NCI-H1092 treated with DMSO at 0.1 percent for 48 hours (cell line): Measurements from ENCODE around the gene TSHZ2.

Source experiments
- DNase-seq: peaks from one replicate; lab custom pipeline; 2025; lab: John Stamatoyannopoulos, UW

The TSHZ2 gene

GRCh38 chr20:53069132-53069531, 97.0 kb downstream of the TSHZ2 start:
- no peak for DNase-seq

DNA sequence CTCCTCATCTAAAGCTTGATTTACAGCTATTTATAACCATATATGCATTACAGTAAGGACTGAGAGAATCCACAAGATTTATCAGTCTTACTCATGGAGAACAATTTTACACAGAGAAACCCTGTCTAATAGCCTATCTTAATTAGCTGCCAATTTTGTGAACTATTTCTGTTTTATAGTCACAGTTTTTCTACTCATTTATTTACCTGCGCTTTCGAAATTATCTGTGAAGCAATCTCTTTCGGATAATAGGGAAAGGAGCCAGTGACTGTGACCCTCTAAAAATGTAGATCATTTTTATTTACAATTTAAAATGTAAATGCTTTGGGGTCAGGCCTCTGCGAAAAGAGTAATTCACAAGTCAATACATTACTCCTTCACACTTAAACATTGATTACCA, 98.1 kb downstream of the TSHZ2 start:
- no peak for DNase-seq

DNA sequence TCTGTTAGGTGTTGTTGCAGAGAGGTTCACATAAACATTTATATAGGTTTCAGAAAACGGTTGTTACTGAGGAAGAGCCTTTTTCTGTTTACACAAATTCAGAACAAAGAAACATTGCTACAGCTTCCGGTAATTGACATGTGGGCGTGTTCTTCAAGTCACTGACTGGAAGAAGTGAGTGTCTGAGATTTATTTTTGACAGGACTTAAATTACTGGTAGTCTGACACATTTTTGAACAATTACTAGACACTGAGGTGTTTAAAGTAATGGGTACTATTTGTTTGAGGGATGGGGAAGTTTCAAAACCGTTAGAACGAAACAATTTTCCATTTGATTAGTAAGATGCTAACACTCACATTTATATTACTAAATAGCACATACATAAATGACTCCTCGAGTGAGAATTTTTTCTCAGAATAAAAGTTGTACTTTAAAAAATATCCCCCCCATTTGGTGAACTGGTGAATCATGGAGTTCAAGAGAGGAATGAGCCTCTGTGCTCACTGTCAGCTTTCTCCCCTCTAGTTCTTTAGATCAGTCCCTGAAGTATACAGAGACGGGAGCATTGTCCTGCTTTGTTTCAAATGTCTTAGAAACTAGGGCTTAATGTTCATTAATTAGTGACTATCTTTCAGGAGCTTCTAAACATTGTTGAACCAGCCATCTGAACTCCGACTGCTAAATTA, 98.7 kb downstream of the TSHZ2 start:
- no peak for DNase-seq

DNA sequence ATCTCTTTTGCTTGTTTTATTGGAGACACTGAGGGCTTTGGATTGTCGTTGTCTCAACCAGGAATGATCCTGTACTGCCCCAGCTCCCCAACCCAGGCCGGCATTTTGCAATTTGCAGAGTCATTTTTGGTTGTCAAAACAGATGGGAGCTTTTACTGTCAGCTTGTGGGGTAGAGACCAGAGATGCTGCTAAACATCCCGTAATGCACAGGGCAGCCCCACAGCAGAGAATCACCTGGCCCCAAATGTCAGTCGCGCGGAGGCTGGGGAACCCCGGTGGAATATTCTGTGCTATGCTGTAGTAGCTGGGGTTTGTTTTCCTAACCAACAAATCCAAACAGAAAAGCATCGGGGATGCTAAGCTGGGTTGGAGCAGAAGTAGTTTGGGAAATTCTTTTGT, 99.7 kb downstream of the TSHZ2 start:
- DNase-seq, result no peak

- no peak for DNase-seq
Observed at GRCh38 chr20:53072923-53073579, 100.9 kb downstream of the TSHZ2 start.

GRCh38 chr20:53073636-53074415, 101.7 kb downstream of the TSHZ2 start:
- no peak for DNase-seq

DNA sequence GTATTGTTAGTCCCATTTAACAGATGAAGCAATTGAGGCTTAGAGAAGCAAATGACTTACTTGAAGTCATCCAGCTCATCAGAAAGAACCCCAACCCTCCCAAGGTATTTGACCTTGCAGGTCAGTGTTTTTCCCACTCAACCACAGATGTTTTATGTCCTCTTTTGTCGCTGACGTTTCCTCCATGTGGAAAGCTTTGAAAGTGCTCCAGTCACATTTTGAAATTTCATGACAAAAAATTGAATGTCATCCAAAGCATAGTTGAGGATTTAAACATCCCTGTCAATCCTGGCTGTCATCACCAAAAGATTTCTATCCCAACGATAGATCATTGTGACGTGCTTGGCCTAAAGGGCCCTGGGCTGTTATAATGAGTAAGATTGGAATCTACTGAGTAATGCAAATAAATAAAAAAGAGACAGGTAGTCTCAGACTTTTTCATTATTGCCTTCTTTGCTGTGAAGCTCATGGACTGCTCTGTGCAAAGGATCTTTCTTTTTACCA, 102.7 kb downstream of the TSHZ2 start:
- no peak for DNase-seq

DNA sequence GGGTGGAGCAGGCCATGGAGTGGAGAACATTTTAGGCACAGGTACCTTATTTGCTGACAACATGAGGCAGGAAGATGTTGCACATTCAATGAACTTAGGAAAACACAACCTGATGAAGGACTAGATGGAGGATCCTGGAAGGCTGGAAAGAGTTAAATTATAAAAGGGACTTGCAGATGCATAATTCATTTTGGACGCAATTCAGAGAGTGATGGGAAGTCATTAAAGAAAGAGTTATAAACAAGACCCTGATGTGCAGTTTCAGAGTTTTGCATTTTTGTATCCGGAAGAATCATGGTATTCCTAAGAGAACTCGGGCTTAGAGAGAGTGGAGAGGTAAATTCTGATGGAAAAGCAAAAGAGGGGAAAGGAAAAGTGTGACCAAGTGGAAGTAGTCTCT, 104.5 kb downstream of the TSHZ2 start:
- no peak for DNase-seq

DNA sequence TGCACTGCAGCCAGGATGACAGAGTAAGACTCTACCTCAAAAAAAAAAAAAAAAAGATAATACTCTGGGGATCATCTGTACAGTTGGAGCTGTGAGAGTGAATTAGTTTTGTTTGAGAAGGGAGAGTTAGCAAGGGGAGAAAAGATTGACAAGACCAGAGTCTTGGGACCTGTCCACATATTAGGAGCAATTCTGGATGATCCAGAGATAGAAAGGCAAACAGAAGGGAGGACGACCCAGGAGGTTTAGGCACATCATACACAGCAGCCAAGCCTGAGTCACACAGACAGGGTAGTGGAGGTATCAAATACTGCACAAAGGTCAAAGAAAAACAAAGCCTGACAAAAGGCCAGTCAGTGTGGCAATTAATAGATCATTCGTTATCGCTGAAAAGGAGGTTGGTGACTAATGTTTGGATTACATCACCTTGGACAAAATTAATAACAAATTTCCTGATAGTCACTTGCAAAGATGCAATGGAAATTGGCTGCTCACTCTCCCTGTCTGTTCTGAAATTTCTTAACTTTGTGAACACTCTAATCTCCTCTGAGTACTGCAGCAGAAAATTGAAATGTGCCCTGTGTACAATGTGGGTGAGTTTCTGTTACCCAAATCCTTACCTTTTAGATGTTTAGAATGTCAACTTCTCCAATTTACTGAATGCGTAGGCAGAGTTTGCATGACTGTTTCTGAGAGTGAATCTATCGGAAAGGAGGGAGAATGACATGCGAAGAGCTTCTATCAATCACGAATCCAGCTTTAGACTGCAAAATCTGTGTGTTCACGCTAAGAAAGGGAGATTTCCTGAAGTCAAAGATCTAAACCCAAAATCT, 105.4 kb downstream of the TSHZ2 start:
- no peak for DNase-seq

DNA sequence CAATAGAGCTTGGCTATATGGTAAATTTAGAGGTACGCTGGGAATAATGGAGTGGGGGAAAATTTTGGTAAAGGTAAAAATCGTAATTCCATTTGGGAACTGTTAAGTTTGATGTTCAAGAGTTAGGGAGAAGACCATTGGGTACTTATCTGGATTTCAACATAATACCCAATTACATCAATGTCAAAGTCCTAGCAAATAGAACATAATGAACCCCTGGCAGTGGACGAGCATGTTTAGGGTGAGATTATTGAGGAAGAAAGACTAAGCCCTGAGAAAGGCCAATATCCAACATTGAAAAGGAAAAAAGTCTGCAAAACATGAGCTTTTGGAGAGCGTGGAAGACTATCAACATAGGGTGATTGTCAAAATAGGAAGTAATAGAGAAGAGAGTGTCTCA, 106.6 kb downstream of the TSHZ2 start:
- DNase-seq, result no peak

DNA sequence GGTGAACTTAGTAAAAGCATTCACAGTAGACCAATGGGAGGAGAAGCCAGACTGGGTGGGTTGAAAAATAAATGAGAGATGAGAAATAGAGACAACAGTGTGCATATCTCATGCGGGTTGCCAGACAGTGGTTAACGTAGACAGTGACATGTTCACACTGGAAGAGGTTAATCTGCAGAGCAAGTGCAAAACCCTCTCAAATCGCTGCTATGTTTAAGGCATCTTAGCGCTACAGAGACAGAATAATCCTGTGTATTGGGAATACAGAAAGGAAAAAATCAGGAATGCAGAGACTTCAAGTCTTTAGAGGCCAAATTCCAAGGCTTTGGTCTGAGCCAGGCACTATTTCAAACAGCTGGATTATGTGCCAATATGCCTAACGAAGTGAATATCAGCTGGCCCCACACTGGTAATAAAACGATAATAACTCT, 107.1 kb downstream of the TSHZ2 start:
- no peak for DNase-seq

GRCh38 chr20:53079828-53080686, 107.9 kb downstream of the TSHZ2 start:
- no peak for DNase-seq

DNA sequence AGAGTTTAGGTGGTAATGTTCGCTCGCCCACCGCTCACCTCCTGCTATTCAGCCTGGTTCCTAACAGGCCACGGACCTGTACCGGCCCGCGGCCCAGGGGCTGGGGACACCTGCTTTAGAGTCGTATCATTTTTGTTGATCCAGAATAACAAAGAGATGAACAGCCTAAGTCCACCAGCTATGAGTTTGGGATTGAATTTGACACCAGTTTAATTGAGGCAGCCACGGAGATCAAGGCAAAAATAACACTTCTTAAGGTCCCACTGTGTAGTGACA, 108.5 kb downstream of the TSHZ2 start:
- no peak for DNase-seq

DNA sequence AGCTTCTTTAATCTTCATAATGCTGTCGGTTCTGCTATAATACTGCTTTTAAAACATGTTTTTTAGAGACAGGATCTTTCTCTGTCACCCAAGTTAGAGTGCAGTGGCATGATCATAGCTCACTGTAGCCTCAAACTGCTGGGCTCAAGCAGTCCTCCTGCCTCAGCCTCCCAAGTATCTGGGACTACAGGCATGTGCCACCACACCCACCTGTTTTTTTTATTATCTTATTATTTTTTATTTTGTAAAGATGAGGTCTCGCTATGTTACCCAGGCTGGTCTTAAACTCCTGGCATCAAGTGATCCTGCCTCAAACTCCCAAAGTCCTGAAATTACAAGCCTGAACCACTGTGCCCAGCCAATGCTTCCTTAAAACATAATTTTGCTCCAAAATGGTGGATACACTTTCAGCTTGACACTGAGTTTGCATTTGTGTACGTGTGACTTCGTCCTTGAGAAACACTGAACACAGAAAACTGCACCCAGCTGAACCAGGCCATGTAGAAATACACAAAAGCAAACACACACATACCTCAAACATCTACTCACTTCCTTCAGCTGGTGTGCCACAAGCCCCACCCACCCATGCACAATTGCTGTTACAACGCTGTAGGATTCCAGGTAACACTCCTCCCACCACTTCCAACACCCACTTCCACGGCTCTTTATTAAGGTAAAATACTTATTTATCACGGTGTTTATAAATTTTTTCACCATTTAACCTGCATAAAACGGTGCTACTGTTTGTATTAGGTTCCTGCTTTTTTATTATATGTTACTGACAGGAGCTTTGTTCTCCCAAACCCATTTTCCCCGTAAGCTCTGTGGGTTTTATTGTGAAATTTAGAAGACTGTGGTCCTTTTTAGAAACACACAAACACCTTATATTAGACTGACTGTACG, 109.1 kb downstream of the TSHZ2 start:
- no peak for DNase-seq

GRCh38 chr20:53081916-53082863, 110.0 kb downstream of the TSHZ2 start:
- no peak for DNase-seq

GRCh38 chr20:53083411-53083810, 111.3 kb downstream of the TSHZ2 start:
- no peak for DNase-seq

DNA sequence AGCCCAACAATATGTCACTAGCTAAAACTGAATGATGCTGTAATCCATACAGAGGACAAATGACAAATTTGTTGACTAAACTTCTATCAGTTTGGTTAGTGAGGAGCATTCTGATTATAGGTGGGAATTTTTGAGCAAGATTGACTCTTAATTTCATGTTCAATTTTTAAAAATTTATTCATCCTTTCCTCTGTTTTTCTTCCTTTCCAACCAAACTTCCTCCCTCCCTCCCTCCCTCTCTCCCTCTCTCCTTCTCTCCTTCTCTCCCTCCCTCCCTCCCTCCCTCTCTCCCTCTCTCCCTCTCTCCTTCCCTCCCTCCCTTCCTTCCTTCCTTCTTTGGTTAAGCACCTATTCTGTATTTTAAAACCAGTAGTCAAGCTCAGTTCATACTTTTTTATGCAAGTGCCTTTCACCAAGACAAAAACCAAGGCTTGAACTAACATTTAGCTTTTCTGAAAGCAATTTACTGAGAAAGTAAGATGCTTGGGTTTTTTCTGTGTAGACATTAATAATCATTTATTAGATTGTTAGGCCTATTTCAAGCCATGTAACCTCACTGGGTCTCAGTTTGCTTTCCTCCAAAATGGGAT, 112.3 kb downstream of the TSHZ2 start:
- no peak for DNase-seq

DNA sequence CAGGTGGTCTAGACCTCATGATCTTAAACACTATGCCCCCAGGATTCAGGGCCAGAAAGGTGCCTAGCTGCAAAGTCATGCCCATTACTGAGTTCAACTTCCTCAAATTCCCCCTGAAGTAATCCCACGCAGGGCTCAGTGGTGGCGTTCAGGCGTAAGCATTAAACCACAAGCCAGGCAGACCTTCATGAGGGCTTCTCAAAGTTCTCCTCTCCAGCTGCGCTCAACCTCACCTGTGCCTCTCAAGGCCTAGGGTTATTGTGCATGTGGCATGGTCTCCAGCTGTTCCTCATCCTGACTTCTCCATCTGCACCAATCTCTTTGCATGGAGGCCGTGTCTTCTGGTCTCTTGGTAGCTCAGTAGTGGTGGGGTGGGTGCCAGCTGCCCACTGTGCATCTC, 113.6 kb downstream of the TSHZ2 start:
- DNase-seq, result no peak
